ENCODE measurements around the gene LAMB2.

GRCh38 chr3:49166752-49167556, 34.1 kb upstream of the LAMB2 start:
- TF ChIP-seq CTCF (IDR thresholded peaks at IDR 0.05) (no peak), POLR2A (IDR thresholded peaks at IDR 0.05) (no peak)

All from lower leg skin (tissue), 3 donors.